ENCODE measurements around the gene AFG3L2. TPM values are rescaled to one million over a fixed set of nuclear protein-coding genes. Genes with fewer than 3 reads are reported as not detected.
"Not testable (repeated sequence)": the region's sequence is repeated elsewhere in the genome, so short reads cannot be mapped to it uniquely, and the experiment has no call there.

AFG3L2 gene
- total and polyA plus RNA-seq, 10 donors: 16.0 to 42.4 (median 33.9) TPM

DNA sequence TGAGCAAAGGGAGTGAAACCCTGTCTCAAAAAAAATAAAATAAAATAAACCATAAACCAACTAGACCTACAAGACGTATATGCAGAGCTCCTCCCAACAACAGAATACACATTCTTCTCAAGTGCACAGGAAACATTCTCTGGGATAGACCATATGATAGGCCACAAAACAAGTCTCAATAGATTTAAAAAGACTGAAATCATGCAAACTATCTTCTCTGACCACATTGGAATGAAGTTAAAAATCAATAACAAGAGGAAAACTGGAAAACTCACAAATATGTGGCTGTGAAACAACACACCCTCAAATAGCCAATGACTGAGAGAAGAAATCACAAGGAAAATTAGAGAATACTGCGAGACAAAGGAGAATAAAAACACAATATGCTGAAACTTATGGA, 7.2 kb upstream of the AFG3L2 start:
- intact Hi-C loops (cut with DNase I; ENCODE audit: low total_unique reads): no loop called here
- H3K27ac ChIP-seq: no peak overlapping the region
- TF ChIP-seq, protein P1, sequence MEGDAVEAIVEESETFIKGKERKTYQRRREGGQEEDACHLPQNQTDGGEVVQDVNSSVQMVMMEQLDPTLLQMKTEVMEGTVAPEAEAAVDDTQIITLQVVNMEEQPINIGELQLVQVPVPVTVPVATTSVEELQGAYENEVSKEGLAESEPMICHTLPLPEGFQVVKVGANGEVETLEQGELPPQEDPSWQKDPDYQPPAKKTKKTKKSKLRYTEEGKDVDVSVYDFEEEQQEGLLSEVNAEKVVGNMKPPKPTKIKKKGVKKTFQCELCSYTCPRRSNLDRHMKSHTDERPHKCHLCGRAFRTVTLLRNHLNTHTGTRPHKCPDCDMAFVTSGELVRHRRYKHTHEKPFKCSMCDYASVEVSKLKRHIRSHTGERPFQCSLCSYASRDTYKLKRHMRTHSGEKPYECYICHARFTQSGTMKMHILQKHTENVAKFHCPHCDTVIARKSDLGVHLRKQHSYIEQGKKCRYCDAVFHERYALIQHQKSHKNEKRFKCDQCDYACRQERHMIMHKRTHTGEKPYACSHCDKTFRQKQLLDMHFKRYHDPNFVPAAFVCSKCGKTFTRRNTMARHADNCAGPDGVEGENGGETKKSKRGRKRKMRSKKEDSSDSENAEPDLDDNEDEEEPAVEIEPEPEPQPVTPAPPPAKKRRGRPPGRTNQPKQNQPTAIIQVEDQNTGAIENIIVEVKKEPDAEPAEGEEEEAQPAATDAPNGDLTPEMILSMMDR (IDR thresholded peaks at IDR 0.05 in 8 of 11, conservative IDR thresholded peaks at IDR 0.05 in 3 of 11): no peak
- TF ChIP-seq POLR2A (IDR thresholded peaks at IDR 0.05) (no peak), POLR2AphosphoS5 (IDR thresholded peaks at IDR 0.05) (no peak)
- H3K9me3 ChIP-seq: peaks cover 0 to 9% (median 3%) of the 10 kb centered on the region in 8 donors
- H3K36me3 ChIP-seq: no peaks in the 10 kb centered on the region
- H3K4me3 ChIP-seq: no peak overlapping the region
- WGBS, 5 donors: 72 to 88% (median 84%) methylated on average over 2 of the region's 2 CpGs
- H3K27me3 ChIP-seq (replicated peaks in 1 of 7): no peaks in the 10 kb centered on the region
- DNase-seq: no peak
- H3K4me1 ChIP-seq: no peaks in the 10 kb centered on the region

DNA sequence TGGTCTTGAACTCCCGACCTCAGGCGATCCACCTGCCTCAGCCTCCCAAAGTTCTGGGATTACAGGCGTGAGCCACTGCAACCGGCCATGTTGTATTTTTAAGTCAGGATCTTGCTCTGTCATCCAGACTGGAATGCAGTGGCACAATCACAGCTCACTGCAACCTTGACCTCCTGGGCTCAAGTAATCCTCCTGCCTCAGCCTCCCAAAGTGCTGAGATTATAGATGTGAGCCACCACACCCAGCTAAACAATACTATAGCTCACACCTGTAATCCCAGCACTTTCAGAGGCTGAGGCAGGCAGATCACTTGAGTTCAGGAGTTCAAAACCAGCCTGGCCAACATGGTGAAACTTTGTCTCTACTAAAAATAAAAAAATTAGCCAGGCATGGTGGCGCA, 6.7 kb upstream of the AFG3L2 start:
- H3K4me1 ChIP-seq; DNase-seq; H3K36me3 ChIP-seq; H3K9me3 ChIP-seq; H3K27ac ChIP-seq; H3K4me3 ChIP-seq; H3K27me3 ChIP-seq (replicated peaks in 1 of 7); intact Hi-C loops (cut with DNase I; ENCODE audit: low total_unique reads): not testable (repeated sequence)
- WGBS, 5 donors: 78 to 97% (median 95%) methylated on average over 5 of the region's 5 CpGs

DNA sequence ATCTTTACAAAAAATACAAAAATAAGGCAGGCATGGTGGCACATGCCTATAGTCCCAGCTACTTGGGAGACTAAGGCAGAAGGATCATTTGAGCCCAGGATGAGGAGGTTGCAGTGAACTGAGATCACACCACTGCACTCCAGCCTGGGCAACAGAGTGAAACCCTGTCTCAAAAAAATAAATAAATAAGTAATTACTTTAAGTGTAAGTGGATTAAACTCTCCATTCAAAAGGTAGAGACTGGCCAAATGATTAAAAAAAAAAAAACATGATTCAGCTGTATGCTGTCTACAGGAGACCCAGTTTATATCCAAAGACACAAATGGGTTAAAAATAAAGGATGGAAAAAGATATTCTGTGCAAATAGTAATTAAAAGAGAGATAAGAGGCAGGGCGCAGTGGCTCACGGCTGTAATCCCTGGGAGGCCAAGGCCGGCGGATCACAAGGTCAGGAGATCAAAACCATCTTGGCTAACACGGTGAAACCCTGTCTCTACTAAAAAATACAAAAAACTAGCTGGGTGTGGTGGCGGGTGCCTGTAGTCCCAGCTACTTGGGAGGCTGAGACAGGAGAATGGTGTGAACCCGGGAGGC, 5.3 kb upstream of the AFG3L2 start:
- H3K4me1 ChIP-seq; H3K4me3 ChIP-seq; H3K27ac ChIP-seq; H3K9me3 ChIP-seq; intact Hi-C loops (cut with DNase I; ENCODE audit: low total_unique reads); H3K27me3 ChIP-seq (replicated peaks in 1 of 7); DNase-seq; H3K36me3 ChIP-seq: not testable (repeated sequence)
- WGBS, 5 donors: 84 to 94% (median 88%) methylated on average over 7 of the region's 7 CpGs

DNA sequence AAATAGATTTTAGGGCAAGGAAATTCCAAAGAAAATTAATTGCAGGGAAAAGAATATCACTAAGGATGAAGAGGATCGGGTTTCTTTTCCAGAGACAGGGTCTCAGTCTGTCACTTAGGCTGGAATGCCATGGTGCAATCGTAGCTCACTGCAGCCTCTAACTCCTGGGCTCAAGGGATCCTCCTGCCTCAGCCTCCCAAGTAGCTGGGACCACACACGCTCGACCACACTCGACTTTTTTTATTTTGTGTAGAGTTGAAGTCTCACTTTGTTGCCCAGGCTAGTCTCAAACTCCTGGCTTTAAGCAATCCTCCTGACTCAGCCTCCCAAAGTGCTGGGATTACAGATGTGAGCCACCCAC, 1.2 kb upstream of the AFG3L2 start:
- DNase-seq; H3K9me3 ChIP-seq; H3K27me3 ChIP-seq (replicated peaks in 1 of 7); H3K36me3 ChIP-seq; intact Hi-C loops (cut with DNase I; ENCODE audit: low total_unique reads): not testable (repeated sequence)
- peak overlapping the region in 6 of 8 donors; percentile 46 to 94 (median 76) for H3K4me3 ChIP-seq
- WGBS, 5 donors: 72 to 86% (median 78%) methylated on average over 5 of the region's 5 CpGs
- H3K27ac ChIP-seq: peak overlapping the region in 4 of 8 donors; percentile 98 to 99 (median 99)
- H3K4me1 ChIP-seq: peaks cover 9 to 44% (median 32%) of the 10 kb centered on the region in 6 donors

DNA sequence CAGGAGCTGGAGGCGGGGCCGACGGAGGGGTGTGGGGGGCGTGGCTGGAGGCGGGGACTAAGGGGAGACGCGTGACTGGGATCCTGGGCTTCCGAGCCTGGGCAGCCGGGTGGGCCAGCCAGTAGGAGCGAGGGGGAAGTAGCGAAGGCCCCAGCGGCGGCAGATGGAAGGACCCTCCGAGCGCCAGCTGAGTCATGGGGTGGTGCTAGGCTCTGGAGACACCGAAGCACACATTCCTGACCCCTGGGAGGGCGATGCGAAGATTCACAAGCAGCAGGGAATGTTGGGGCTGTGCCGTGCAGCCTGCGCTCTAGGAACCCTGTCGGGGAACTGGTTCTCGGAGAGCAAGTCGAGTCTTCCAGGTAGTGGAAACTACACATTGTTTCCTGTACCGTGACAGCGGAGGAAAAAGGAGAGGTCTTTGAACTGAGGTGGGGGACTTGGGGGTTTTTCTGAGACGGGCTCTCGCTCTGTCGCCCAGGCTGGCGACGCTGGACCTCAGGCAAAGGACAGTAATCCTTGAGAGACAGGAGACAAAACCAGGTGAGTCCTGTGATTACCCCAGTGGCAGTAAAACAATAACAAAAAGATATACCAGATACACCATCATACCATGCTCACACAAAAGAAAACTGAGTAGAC, 650 bp upstream of the AFG3L2 start:
- Histone ChIP-seq H3K36me3 (no peaks in the 10 kb centered on the region), H3K4me1 (peaks cover 9 to 49% (median 37%) of the 10 kb centered on the region in 6 donors), H3K4me3 (peak overlapping the region; percentile 44 to 94 (median 74)), H3K9me3 (peaks cover 0 to 9% (median 3%) of the 10 kb centered on the region in 8 donors), H3K27me3 (replicated peaks in 1 of 7) (no peaks in the 10 kb centered on the region), H3K27ac (peak overlapping the region; percentile 41 to 99 (median 88))
- intact Hi-C loops (cut with DNase I; ENCODE audit: low total_unique reads): no loop called here
- TF ChIP-seq, protein P1 (IDR thresholded peaks at IDR 0.05 in 8 of 11, conservative IDR thresholded peaks at IDR 0.05 in 3 of 11): peak in 10 of 11 experiments; percentile 19 to 67 (median 40)
- TF ChIP-seq POLR2A (IDR thresholded peaks at IDR 0.05) (no peak), POLR2AphosphoS5 (IDR thresholded peaks at IDR 0.05) (peak in 2 of 3 donors; percentile 23 to 27)
- DNase-seq: no peak
- WGBS, 5 donors: 1 to 2% (median 1%) methylated on average over 21 to 30 of the region's 30 CpGs

Data from spleen (tissue), 11 donors.